DMS114 treated with DMSO at 0.1 percent for 48 hours (cell line): ENCODE measurements around the gene NEU4.
"Not testable (repeated sequence)": the region's sequence is repeated elsewhere in the genome, so short reads cannot be mapped to it uniquely, and the experiment has no call there.

Source experiments
- DNase-seq: peaks from one replicate; lab custom pipeline; 2025; ENCODE audit not compliant: unreplicated experiment; lab: John Stamatoyannopoulos, UW

The NEU4 gene, protein sequence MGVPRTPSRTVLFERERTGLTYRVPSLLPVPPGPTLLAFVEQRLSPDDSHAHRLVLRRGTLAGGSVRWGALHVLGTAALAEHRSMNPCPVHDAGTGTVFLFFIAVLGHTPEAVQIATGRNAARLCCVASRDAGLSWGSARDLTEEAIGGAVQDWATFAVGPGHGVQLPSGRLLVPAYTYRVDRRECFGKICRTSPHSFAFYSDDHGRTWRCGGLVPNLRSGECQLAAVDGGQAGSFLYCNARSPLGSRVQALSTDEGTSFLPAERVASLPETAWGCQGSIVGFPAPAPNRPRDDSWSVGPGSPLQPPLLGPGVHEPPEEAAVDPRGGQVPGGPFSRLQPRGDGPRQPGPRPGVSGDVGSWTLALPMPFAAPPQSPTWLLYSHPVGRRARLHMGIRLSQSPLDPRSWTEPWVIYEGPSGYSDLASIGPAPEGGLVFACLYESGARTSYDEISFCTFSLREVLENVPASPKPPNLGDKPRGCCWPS

DNA sequence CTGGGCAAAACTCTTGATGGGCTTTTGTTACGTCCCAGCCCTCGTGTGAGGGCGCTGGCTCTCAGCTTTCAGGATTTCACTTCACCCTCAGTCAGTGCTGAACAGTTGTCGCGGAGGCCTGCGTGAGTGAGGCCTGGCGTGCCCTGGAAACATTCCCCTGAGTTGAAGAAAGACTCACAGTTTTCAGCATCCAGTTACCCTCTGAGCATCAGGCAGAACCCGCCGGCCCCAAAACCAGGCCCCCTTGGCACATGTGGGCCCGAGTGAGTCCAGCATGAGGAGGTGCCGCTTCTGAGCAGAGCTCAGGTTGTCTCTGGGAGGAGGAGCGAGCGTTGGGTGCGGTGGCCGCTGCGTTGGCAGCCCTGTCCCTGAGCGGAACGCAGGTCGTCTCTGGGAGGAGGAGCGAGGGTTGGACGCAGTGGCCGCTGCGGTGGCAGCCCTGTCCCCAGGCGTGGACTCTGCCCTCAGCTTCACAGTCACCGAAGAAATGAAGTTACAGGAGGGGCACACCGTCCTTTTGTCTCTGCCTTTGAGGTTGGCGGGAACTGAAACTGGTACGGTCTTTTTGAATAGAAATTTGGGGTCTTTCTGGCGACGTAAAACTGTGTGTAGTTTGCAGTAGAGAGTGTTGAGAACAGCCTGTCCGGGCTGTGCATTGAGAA, at the start of gene NEU4:
Gene NEU4, plus strand, starts transcription at position 473 of the 662 bp plus-strand sequence. CDS start 5,292 bp downstream, outside the sequence.
- DNase-seq: no peak

DNA sequence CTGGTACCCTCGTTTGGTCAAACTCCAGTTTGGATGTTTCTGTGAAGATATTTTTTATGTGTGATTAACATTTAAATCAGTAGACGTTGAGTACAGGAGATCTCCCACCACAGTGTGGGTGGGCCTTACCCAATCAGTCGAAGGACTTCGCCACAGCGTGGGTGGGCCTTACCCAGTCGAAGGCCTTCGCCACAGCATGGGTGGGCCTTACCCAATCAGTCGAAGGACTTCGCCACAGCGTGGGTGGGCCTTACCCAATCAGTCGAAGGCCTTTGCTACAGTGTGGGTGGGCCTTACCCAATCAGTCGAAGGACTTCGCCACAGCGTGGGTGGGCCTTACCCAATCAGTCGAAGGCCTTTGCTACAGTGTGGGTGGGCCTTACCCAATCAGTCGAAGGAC, 49.1 kb upstream of the NEU4 start:
- not testable (repeated sequence) for DNase-seq

DNA sequence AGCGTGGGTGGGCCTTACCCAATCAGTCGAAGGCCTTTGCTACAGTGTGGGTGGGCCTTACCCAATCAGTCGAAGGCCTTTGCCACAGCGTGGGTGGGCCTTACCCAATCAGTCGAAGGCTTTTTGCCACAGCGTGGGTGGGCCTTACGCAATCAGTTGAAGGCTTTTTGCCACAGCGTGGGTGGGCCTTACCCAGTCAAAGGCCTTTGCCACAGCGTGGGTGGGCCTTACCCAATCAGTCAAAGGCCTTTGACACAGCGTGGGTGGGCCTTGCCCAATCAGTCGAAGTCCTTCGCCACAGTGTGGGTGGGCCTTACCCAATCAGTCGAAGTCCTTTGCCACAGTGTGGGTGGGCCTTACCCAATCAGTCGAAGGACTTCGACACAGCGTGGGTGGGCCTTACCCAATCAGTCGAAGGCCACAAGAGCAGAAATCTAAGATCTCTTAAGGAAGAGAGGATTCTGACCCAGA, 48.7 kb upstream of the NEU4 start:
- DNase-seq: no peak

DNA sequence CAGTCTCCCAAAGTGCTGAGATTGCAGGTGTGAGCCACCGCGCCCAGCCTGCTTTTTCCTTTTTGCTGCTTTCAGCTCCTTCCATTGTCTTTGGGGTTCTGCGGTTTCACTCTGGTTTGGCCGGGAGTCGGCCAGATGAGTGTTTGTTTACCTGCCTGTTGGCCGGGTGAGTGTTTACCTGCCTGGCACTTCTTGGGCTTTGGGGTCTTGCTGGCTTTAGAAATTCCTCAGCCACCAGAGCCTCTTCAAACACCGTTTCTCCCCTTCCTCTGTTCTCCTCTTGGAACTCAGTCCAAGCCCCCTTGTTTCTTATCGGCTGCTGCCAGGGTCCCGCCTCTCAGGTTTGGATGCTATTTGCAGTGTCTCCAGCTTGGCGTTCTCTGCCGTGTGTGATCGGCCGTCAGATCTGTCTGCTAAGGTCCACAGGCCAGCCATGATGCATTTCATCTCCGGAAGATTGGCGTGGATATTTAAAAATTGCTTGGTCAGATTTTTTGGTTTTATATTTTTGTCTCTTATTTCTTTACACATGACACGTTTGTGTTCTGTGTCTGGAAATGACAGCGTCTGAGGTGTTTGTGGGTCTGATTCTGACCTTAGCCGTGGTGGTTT, 46.6 kb upstream of the NEU4 start:
- no peak for DNase-seq

DNA sequence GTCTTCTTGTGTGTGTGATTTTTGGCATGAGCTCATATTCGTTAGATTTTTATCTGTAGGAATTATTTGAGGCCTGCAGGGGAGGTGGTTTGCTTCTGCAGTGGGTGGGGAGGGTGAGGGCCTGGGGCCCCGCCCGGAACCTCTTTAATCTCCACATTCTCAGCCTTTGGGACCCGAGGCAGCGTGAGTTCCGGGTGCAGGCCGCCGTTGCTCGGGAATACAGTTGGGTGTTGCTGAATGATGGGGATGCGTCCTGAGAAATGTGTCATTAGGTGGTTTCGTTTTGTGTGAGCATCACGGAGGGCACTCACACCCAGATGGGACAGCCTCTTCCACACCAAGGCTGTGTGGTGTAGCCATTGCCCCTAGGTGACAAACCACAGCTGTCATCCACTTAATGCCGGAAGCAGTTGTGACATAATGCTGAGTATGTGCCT, 46.0 kb upstream of the NEU4 start:
- DNase-seq: no peak

DNA sequence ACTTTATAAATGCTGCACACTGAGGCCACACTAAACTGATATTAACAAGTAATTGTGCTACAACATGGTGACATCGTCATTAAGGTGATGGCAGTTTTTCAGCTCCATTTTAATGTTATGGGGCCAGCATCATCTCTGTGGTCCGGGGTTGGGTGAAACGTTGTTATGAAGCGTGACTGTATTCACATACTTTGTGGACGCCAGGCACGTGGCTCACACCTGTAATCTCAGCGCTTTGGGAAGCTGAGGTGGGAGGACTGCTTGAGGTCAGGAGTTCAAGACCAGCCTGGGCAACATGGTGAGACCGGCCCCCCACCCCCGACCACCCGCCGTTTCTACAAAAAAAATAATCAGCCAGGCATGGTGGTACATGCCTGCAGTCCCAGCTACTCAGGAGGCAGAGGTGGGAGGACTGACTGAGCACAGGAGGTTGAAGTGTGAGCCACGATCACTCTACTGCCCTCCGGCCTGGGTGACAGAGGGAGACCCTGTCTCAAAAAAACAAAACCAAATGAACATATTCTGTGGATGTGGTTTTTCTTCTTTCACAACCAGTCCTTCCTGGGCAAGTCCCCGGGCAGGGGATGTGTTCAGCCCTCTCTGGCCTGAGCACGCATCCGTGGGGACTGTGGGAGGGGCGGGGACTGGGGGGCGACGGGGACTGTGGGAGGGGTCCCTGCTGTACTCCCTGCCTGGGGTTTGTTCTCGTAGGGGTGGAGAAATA, 45.3 kb upstream of the NEU4 start:
- no peak for DNase-seq

DNA sequence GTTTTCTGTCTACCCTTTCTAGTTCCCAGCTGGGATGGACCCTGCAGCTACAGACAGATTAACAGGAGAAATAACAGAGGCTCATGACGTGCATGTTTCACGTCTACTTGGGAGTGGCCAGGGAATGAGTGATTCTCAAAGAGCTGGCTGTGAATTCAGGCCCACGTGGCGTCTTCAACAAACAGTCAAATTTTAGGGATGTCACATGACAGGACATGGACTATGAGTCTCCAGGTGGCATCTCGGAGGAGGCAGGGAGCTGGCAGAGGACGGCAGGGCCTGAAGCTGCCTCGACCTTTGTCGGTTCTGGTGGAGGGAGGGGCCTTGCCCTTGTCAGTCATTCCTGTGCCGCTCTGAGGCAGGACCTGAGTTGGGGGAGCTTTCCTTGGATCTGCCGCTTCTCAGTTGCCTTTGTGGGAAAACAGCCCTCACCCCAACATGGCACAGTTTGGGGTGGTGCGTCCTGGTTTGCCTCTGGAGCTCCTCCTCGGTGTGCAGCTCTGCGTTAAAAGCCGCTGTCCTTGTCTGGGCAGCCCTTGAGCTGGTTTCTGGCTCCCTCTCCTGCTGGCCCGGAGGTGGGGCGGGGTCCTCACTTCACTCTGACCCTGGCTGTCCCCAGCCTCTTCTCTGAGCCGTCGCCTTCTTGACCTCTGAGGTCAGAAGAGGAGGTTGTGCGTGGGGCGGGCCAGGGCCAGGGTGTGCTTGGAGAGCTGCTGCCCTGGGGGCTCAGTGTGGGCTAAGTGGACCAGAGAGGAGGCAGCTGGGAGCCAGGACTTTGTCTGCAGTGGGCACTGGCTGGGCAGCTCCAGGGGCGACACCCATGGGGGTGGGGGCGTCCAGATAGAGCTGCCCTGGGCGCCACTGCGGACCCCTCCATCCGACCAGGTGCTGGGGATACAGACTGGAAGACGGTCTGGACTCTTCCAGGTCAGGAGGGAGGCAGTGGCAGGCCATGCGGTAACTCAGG, 44.4 kb upstream of the NEU4 start:
- DNase-seq: no peak

DNA sequence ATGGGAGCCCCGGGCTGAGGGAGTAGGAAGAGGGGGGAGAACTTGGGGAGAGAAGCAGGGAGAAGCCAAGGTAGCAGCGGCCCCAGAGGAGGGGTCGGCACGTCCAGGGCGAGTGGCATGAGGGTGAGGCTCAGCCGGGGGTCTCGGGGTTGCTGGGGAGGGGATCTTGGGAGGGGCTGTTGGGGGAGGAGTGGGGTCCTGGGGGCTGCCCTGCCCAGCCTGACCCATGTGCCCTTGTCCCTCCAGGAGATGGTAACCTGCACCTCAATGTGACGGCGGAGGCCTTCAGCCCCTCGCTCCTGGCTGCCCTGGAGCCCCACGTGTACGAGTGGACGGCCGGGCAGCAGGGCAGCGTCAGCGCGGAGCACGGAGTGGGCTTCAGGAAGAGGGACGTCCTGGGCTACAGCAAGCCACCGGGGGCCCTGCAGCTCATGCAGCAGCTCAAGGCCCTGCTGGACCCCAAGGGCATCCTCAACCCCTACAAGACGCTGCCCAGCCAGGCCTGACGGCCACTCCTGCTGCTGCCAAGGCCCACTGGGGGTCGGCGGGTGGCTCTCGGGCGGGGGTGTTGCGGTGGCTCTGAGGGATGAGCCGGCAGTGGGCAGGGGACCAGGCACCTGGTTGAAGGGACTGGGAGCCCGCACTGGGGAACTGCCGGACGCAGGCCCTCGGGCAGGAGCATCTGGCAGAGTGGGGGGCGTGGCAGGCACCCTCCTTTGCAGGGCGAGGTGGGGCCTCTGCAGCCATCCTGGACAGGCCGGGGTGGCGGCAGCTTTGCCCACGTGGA, 41.3 kb upstream of the NEU4 start:
- DNase-seq: no peak

DNA sequence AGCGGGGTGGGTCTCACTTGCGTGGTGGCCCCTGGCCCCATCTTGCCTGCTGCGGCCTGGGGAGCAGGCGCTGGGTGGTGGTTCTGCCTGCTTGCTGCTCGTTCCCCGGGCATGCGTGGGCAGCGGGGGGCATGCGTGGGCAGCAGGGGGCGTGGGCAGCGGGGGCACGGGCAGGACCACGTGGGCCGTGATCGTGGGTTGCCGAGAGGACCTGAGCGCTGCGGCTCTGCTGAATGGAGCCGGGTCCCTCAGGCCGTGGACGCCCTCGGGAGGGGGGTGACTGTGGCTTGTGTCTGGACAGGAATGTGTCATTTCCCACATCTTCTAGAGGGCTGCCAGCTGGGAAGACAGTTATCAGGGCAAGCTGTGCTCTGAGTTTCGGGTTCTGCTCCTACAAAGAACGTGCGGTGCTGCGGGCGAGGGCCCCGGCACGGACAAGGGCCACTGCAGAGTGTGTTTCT, 40.7 kb upstream of the NEU4 start:
- no peak for DNase-seq

DNA sequence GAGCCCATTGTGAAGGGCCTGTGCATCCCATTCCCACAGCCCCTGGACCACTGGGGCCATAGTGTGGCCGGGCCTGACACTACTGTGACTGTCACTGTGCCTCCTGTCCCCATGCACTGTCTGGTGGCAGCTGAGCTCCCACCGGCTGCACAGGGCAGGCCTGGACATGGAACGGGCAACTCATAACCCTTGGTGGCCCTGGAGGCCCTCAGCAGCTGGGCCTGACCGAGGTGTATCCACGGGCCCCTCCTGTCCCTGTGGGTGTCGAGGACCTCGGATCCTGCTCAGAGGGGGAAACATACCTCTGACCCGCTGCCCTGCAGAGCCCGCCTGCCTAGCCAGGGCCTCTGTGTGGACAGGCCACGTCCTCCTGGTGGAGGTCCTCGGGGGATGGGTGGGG, 40.1 kb upstream of the NEU4 start:
- no peak for DNase-seq

DNA sequence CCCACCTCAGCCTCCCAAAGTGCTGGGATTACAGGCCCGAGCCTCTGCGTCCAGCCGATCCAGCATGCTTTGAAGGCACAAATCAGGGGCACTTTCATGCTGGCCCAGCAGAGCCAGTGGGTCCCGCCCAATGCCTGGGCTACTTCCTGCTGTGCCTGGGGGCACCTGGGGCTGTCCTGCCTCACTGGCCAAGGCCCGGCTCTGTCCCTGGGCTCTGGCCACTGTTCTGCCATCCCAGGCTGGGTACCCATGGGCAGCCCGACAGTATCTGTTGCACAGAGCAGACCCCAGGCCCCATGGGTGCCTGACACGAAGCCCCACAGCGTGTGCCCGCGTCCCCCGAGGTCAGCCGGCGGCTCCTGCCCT, 39.2 kb upstream of the NEU4 start:
- DNase-seq: no peak

DNA sequence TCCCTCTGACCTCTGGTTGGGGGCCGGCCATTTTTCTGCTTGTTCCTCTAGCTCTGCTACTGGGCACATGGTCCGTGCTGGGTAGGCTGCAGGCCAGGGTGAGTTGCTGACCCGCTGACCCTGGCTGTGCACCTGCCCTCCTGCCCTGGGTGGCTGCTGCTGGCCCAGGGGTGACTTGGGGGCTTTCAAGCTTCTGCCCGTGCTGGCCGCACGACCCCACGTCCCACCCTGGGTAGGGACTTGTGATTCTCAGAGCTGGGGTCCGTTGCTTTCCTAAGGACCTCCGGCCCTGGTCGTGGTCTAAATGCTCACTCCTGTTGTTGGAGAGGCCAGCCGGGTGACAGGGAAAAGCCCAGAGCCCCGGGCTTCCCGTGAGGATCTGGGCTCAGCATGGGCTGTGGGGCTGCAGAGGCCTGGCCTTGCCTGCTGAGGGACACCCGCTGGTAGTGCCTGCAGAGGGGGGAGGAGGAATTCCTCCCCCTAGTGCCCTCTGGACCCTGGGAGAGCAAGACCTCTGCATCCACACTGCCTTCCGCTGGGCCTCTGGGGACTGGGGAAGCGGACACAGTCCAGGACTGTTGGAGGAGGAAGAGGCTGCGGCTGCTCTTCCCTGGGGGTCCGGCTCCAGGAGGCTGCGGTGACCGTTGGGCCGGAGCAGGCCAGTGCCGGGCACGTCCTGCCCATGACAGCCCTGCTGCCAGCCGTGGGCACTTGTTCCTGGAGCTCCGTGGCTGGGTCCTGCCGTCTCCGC, 38.6 kb upstream of the NEU4 start:
- DNase-seq: no peak

DNA sequence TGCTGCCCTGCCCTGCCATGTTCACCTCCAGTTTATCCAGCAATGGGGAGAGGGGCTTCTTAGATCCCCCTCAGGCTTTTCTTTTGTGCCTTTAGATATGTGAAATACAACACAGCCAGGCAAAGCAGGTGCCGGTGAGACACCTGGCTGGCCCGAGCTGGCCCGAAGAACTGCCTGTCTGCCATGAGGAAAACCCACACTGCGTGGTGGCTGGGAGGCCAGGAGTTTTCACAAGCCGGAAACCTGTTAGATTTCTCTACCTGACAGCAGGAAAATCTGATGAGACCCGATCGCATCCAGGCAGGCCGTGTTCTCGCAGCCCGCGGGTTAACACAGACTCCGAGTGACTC, 38.1 kb upstream of the NEU4 start:
- DNase-seq: no peak

DNA sequence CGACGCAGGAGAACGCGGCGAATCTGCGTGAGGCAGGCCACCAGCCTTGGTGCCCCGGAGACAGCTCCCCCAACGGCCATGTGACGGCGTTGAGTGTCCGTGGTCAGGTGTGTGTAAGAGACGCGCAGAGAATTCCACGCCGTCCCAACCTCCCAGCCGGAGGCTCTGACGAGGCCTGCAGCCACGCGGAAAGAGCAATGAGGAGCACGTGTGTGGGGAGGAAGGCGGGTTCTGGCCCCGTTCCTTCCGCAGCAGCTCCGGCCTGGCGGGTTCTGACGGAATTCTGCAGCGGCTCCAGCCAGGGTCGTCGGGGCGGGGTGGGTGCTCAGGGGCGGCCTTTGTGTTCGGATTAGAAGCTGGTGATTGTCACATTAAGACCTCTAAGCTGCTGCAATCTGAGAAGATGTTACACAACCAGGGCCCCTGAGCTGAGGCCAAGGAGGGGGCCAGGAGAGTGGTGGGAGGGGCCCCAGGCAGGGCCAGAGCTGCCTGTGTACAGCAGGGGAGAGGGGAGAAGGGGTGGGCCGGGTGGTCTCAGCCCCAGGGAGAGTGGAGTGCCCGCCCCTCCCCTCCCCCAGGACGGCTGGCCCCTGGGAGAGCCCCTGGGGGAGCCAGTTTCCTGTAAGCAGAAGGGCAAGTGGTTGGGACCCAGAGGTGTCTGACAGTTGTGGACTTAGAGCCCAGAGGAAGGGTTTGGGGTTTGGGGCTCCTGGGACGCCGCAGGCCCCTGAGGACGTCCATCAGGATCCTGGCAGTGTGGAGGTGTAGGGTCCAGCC, 37.5 kb upstream of the NEU4 start:
- no peak for DNase-seq

DNA sequence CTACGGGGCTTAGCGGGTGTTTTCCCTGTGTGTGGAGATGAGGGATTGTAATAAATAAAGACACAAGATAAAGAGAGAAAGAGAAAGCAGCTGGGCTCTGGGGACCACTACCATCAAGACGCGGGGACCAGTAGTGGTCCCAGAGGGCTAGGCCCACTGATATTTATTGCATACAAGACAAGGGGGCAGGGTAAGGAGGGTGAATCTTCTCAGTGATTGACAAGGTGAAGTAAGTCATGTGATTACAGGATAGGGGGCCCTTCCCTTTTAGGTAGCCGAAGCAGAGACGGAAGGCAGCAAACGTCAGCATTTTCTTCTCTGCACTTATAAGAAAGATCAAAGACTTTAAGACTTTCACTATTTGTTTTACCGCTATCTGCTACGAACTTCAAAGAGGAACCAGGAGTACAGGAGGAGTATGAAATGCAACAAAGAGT, 36.9 kb upstream of the NEU4 start:
- no peak for DNase-seq

DNA sequence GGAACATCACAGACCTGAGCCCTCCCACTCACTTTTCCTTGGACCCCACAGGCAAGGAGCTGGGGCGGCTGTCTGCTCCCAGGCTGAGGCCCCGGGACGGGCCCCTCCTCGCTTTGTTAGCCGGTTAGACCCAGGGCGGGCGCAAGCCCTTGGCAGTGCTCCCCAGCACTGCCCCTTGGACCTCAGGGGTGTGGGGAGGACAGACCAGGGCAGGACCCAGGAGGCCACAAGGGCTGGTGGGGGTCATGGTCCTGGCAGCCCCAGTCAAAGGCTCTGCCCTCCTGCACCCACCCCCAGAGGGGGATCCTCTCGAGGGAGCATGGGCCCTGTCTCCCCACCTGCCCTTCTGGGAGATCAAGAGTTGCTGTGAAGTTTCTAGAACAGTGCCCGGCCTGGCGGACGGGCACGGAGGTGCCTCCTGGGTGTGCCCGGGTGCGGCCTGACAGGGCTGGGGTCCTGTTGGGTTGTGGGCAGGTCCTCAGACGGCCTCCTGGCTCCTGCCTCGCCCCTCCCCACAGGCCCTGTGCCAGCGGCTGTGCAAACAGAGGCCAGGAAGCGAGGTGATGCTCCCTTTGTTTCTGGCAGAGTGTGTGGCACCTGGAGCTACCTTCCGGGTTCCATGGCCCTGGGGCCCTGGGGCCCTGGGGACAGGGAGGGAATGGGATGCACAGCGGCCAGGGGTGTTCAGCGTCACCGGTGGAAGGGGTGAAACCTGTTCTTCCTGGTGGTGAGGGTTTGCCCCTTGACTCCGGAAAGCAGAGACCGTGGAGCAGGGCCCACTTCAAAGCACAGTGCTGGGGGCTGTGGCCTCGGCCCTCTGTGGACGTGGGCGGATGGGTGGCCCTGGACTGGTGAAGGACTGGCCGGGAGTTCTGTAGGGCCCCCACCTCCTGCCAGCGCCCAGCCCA, 35.2 kb upstream of the NEU4 start:
- no peak for DNase-seq
